ENCODE results near the gene TMEM192.
"Not testable (repeated sequence)": the region's sequence is repeated elsewhere in the genome, so short reads cannot be mapped to it uniquely, and the experiment has no call there.

The TMEM192 gene

DNA sequence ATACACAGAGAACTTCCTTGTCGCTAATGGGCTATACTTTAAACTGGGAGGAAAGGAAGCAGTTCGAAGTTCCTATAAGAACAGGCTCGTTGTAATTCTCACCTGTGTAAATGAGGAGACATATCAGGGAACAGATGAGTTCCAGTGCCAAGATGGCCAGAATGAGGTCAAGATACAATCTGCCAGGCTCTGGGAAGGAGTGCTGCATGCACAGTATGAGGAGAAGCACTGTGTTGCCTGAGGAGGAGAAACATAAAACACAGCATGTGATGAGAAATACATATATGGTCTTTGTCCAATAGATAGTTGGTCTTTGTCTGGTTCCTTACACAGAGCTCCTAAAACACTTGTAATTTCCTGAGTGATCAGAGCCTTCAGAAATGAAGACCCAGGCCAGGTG, 24.3 kb downstream of the TMEM192 start:
- no peak for DNase-seq

DNA sequence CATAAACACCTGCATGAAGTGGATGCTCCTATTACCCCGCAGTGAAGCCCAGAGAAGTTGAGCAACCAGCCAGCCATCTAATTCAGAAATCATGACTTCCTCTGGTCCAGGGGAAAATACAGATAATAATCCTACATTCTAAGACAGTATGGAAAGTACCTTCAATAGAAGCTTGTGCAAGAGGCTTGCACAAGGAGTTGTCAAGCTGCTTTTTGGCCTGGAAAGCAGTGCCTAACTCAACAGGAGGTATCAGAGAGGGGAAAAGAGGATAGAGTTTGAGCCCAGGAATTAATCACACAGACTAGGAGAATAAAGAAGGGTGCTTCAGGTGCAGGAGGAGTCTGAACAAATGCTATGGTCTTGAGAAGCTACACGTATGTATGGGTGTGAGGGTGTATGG, 26.7 kb downstream of the TMEM192 start:
- no peak for DNase-seq

DNA sequence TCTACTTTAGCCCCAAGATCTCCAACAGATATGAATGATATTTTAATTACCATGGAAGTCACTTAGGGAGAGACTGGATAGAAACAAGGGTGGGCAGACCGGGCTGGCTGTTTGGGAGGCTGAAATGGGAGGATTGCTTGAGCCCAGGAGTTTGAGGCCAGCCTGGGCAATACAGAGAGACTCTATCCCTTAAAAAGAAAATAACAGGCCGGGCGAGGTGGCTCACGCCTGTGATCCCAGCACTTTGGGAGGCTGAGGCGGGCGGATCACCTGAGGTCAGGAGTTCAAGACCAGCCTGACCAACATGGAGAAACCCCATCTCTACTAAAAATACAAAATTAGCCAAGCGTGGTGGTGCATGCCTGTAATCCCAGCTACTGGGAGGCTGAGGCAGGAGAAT, 27.9 kb downstream of the TMEM192 start:
- not testable (repeated sequence) for DNase-seq

DNA sequence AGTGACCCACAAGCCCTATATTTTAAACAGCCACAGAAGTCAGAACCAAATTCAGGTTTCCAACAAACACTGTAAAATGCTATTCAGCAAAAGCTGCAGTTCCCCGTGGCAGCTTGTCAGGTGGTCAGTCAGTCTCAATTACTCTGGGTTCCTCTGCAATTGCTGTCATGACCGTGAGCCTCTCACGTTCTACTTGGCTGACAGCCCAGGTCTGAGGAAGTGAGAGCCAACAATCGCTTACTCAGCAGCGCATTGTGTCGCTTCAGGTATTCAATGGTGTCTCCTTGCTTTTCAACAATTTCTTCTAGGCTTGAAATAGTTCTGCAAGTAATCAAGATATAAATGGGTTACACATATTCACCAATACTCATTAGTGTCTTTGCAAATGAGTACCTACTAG, 33.2 kb downstream of the TMEM192 start:
- DNase-seq = peak; percentile 22

DNA sequence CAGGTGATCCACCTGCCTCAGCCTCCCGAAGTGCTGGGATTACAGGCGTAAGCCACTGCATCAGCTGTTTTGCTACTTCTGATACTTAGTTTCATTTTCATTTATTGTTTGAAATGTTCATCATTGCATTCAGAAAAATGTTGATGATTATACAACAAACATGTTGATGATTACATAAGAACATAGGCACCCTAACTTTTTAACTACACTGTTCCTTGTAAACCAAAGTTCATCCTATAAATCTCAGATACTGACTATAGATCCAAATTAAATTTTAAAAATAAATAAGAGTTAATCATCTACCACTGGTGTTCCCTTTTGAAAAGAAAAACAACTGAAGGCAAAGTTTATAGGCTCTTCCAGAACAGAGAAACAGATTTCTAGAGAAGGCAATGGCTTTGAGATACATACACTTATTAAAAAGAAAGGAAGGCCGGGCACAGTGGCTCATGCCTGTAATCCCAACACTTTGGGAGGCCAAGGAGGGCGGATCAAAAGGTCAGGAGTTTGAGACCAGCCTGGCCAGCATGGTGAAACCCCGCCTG, 35.6 kb downstream of the TMEM192 start:
- no peak for DNase-seq

DNA sequence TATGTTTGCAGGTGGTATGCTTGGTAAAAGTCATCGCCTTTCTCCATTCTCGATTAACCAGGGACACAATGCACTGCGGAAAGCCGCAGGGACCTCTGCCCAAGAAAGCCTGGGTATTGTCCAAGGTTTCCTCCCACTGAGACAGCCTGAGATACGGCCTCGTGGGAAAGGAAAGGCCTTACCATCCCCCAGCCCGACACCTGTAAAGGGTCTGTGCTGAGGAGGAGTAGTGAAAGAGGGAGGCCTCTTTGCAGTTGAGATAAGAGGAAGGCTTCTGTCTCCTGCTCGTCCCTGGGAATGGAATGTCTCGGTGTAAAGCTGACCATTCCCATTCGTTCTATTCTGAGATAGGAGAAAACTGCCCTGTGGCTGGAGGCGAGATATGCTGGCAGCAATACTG, 39.3 kb downstream of the TMEM192 start:
- DNase-seq = not testable (repeated sequence)

DNA sequence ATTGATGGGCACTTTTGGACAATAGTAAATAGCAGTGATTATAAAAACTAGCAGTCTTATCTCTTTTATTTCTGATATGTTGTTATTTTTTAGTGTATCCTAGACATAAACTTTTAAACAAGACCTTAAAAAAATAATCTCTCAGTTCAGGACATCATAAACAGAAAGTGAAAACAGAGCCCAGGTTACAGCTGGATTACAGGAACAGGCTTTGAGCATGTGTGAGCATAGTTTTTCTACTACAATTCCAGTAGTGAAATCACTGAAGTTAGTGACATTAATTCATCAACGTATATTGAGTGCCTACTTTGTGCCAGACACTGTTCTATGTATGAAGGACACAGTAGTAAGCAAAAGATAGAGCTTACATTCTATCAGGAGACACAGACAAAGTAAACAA, 42.1 kb downstream of the TMEM192 start:
- no peak for DNase-seq

DNA sequence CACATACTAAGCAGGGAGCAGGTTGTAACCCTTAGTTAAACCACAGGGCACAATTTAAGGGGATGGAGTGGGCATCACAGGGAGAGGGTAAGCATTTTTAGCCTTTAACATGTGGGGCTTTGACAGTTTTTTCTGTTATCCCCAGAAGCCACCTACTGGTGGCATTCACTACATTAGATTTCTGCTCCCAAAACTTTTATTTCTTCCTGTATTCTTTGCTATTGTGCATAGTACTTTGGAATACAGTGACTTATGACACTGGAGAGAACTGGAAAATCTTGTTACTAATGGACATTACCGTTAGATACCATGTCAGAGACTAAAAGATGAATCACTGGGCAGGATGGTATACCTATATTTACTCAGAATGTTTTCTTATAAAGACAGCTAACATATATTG, 51.7 kb downstream of the TMEM192 start:
- no peak for DNase-seq

DNA sequence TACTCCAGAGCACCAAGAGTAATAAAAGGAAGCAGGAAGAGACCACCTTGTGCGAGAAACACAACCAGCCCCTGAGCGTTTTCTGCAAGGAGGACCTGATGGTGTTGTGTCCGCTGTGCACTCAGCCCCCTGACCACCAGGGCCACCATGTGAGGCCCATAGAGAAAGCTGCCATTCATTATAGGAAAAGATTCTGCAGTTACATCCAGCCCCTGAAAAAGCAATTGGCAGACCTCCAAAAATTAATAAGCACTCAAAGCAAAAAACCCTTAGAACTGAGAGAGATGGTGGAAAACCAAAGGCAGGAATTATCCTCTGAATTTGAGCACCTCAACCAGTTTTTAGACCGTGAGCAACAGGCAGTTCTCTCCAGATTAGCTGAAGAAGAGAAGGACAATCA, 53.3 kb downstream of the TMEM192 start:
- DNase-seq = no peak

DNA sequence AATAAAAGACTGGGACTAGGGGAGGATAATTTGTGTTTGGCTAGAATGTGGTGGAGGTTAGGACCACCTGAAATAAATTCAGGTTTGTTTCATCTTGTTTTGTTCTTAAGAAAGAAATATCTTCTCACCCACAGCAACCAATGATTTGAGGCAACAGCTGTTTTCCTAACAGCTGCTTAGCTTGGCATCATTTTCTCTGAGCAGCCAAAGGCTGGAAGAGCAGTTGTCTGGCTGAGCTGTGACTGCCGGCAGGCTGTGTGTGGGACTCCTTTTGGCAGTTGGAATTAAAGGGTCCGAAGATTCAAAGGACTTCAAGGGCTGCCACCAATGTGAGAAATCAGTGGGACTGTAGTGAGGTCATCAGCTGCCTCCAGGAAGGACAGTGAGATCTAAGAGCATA, 54.0 kb downstream of the TMEM192 start:
- no peak for DNase-seq

DNA sequence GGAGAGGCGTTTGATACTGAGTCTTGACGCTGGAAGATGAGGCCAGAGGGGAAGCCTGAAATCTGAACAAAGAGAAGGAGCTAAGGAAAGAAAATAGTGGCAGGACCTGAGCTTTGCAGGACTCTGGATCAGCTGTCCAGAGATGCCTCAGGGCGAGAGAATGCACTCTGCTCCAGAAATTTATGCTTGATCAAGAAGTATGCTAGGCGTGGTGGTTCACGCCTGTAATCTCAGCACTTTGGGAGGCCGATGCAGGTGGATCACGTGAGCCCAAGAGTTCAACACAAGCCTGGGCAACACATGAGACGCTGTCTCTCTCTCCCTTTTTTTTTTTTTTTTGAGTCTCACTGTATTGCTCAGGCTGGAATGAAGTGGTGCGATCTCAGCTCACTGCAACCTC, 57.1 kb downstream of the TMEM192 start:
- DNase-seq = no peak

DNA sequence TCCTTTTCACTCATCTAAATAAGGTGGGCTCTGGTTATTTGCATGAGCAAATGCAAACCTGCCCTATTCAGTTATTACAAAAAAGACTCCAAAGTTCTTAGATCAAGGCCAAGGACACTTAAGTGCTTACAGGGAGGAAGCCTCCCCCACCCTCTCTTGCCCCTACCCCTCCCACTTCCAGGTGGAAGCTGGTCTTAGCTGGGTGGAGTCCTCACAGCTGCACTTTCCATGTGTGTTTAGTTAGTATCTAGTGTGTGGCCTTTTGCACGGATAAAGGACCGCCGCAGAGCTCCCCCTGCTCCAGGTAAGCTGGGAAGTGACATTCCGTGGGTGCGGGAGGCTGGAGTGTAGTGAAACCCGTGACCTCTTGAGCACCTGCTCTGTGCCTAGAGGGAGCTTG, 59.0 kb downstream of the TMEM192 start, which contains the start of gene TRIM75:
TSS of gene TRIM75 (plus strand) at position 222 of the 400 bp plus-strand sequence. CDS start 5,282 bp downstream, outside the sequence.
- DNase-seq = no peak

DNA sequence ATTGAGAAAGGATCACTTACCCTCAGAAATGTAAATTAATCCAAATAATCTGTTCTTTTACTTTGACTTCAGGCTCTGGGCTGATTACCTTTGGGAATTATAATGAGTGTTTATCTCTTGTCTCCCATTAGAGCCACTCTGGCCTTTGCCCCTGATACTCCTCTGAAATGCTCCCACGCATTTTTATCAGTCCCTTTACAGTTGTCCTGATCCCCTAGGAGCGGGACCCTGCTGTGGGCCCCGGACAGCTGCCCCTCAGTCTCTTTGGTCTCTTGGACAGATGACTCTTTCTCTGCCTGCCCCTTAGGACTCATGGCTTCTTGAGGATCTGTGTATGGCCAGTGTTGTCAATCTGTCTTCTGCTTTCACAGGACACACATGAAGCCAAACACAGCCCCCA, 60.0 kb downstream of the TMEM192 start:
- DNase-seq = no peak

DNA sequence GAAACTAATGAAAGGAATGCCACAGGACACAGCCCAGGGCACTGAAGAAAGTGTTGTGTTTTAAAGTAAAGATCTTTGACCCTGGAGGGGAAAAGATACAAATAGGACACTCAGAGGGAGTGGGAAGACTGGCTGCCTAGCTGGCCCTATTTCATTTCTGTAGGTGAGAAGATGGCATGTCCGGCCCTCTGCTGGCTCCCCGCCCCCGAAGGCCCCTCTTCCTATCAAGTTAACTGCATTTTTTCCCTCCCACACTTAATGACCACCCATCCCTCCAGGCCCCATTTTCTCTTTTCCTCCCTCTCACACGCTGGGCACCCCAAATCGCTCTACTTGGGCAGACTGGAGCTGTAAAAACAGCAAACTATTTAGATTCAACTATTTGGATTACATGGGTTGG, 64.5 kb downstream of the TMEM192 start:
- no peak for DNase-seq

DNA sequence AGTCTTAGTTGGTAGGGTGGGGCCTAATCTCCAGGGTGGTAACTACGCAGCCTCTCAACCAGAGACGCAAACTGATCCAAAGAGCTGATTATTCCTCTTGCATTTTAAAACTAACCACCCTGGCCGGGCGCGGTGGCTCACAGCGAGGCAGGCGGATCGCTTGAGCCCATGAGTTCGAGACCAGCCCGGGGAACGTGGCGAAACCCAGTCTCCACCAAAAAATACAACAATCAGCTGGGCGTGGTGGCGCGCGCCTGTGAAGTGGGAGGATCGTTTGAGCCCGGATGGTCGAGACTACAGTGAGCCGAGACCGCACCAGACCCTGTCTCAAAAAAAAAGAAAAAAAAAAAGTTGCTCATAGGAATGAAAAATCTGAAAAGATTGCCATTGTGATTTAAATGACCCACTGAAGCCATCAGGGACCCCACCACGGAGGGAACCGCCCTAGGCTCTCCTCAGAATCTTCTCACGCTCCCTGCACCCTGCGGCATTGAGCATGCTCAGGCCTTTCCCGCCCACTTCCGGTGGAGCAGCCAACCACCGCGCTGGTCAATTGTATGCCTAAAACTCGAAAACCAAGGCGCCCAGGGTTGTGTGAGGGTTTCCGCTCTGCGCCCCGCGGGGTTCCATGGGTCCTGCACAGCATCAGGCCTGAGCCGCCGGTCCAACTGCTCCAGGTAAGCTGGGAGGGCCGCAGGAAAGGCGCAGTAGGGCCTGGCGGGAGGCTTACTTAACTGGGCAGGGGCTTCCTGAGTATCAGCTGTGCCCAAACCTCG, 81.0 kb downstream of the TMEM192 start, which contains the start of gene TRIM60:
TSS of gene TRIM60 (plus strand) at position 564 of the 776 bp plus-strand sequence. CDS start 8,074 bp downstream, outside the sequence.
- DNase-seq = no peak

DNA sequence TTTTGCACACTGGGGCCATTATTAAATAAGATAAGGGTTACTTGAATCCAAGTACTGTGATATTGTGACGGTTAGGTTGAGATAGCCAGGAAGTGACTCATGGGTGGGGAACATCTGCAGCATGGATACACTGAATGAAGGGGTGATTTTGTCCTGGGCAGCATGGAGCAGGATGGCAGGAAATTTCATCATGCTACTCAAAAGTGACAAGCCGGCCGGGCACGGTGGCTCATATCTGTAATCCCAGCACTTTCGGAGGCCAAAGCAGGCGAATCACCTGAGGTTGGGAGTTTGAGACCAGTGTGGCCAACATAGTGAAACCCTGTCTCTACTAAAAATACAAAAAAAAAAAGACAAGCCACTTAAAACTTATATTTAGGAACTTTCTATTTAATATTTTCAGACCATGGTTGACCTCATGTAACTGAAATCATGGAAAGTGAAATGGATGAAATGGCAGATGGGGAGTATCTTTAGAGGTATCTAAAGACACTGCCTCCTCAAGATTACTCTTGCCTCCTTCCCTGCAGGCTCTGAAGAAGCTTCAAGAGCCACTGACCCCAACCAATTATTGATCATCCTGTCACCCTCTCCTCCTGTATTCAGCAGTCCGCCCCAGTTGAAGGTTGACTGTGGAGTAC, 84.8 kb downstream of the TMEM192 start:
- no peak for DNase-seq

DNA sequence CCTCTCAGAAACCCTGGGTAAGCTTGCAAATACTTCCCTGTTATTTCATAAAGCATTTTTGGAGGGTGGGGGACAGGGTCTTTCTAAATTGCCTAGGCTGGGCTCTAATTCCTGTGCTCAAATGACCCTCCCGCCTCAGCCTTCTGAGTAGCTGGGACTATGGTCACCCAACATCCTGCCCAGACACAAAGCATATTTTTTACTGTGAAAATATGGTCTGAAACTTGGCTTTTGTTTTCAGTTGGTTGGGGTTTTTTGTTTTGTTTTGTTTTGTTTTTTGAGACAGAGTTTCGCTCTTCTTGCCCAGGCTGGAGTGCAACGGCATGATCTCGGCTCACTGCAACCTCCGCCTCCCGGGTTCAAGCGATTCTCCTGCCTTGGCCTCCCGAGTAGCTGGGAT, 86.9 kb downstream of the TMEM192 start:
- DNase-seq = not testable (repeated sequence)
